Stimulated activated CD8-positive, alpha-beta memory T cell treated with anti-CD3 and anti-CD28 coated beads, Interleukin-4, amount 100 ng/mL, for 1 hour (primary cell): ENCODE results near the gene ZYX.
"Not testable (repeated sequence)": the region's sequence is repeated elsewhere in the genome, so short reads cannot be mapped to it uniquely, and the experiment has no call there.

Source experiments
- DNase-seq, 2 donors: peaks; one replicate each; pipeline ENCODE4 v3.0.0-alpha.2; 2020; ENCODE audit warnings: low read depth in 2 of 2, low spot score in 1 of 2

Gene ZYX

DNA sequence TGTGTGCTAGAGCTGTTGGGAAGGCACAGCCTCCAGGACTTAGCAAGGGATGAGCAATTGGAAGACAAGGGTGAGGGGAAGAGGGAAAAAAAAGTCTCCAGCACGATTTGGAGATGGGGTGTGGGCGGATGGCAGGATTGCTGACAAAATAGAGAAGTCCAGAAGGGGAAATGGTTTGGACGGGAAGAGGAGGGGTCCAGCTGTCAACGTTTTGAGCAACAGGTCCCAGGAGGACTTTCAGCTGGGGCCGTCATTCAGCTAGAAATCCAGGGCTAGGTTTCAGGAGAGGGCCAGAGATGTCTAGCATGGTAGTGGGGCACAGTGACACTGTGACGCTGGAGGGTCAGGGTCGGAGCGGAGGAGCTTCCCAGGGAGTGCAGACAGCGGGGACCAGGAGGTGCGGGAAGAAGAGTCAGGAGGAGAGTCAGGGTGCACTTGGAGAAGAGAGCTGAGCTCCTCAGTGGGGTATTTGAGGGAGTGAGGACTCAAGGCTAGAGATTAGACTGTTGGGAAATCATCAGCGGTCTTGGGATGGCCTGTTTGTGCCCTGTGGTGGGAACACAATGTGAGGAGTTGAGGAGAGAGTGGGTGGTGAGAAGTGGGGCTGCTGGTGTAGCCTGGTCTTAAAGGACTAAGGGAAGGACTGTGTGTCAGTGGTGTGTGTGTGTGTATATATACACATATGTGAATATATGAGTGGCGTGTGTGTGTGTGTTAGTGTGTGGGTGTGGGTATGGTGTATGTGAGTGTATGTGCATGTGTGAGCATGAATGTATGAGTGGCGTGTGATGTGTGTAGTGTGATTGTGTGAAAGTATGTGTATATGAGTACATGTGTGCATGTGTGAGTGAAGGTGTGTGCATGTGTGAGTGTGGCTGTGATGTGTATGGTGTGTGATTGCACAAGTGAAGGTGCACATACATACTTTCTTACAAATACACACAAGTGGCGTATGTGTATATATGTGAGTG lies 3.8 kb downstream of the ZYX start:
- DNase-seq = no peak

DNA sequence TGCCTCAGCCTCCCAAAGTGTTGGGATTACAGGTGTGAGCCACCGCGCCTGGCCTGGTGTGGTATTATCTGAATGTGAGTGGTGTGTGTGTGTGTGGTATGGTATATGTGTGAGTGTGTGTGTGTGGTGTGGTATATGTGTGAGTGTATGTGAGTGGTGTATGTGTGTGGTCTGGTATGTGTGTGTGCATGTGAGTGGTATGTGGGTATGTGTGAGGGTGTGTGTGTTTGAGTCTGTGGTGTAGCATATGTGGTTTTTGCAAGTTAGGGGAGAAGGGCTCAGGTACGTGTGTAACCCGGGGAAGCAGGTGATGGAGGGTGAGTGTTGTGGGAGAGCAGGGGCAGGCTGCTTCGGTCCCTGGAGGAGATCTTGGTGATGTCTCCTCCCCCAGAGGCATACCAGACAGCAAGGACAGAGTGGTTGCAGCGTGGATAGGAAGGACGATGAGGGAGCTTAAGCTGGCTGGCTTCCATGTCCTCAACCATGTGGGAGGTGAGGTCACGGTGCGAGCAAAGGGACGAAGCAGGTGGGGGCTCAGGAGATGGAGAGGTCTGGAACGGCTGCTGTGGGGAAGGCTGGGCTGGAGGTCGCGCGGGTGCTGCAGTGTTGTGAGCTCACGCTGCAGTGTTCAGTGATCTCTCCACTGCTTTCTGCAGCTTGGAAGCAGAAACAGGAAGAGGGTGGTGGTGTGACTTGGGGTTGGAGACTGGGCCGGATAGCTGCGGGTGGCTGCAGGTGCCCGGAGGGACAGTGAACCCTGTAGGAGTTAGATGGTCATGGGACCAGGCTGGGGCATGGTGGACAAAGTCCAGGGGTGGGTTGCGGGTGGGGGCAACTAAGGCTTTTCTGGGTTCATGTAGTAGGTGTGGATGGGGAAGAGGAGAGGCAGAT lies 5.0 kb downstream of the ZYX start:
- no peak for DNase-seq

DNA sequence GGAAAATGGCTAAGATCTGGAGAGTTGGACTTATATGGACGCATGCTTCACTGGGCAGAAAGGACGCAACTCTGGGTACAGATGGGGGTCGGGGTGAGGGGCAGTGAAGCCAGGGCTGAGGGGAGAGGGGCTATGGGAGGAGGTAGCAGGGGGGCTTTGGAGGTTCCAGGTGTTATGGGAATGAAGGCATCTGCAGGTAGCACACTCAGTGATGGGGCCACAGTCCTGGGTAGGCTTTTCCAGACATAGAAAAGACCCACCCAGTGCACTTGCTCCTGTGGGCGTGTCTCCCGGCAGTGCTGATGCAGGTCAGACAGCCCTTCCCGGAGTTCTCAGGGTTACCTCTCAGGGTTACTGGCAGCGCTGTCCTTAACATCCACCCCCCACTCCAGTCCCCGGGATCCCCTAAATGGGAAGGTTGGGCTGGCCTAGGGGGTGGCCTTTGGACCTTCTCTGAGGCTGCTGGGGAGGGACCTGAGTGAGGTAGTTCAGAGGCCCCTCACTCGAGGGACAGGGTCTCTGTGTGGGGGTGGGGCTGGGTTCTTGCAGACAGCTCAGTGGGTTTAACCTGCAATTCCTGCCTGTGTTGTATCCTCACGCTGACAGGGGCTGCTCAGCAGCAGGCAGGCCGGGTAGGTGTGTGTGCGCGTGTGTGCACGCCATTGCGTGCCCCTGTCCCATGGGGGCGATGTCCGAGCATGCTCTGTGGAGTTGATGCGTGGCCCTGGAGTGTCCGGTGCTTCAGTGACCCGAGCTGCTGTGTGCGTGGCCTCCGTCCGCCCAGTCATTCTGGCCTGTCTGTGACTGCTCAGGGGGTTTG lies 6.2 kb downstream of the ZYX start:
- DNase-seq = no peak

- no peak for DNase-seq
Observed at GRCh38 chr7:143388051-143388450, 6.9 kb downstream of the ZYX start.

DNA sequence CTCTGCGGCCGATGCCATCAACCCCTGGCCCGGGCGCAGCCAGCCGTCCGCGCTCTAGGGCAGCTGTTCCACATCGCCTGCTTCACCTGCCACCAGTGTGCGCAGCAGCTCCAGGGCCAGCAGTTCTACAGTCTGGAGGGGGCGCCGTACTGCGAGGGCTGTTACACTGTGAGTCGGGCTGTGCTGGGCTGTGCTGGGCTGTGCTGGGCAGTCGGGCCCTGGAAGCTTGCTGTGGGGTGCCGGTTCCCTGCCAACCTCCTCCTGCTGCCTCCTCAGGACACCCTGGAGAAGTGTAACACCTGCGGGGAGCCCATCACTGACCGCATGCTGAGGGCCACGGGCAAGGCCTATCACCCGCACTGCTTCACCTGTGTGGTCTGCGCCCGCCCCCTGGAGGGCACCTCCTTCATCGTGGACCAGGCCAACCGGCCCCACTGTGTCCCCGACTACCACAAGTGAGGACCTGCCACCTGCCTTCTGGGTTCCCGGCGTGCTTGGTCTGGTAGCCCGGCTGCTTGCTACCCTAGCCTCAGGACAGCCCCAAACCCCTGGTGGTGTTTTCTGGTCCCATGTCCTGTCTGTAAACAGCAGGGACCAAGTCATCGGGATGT lies 7.5 kb downstream of the ZYX start:
- DNase-seq = no peak

GRCh38 chr7:143389316-143390103 lies 8.4 kb downstream of the ZYX start:
- DNase-seq = no peak

GRCh38 chr7:143390104-143390772 lies 9.1 kb downstream of the ZYX start:
- DNase-seq = no peak

GRCh38 chr7:143390773-143391317 lies 9.7 kb downstream of the ZYX start:
- DNase-seq = no peak

- no peak for DNase-seq
Observed at GRCh38 chr7:143391462-143392404, 10.6 kb downstream of the ZYX start.

- not testable (repeated sequence) for DNase-seq
Observed at GRCh38 chr7:143392427-143392826, 11.3 kb downstream of the ZYX start.

- DNase-seq = no peak
Observed at GRCh38 chr7:143392875-143393266, 11.7 kb downstream of the ZYX start.

GRCh38 chr7:143393267-143394041 lies 12.3 kb downstream of the ZYX start:
- no peak for DNase-seq

DNA sequence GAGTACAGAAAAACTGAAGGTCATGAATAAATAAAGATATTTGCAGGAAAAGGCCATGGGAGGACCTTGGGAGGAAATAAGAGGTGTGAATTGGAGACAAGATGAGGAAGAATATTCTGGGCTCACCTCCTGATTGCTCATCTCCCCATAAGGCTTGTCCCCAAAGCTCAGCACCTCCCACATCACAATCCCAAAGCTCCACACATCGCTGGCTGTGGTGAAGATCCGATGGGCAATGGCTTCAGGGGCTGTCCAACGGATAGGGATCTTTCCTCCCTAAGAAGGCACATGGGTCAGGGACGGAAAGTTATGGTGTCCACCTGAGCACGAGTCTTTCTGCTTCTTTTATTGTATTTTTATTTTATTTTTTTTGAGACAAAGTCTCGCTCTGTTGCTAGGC lies 12.9 kb downstream of the ZYX start:
- no peak for DNase-seq

DNA sequence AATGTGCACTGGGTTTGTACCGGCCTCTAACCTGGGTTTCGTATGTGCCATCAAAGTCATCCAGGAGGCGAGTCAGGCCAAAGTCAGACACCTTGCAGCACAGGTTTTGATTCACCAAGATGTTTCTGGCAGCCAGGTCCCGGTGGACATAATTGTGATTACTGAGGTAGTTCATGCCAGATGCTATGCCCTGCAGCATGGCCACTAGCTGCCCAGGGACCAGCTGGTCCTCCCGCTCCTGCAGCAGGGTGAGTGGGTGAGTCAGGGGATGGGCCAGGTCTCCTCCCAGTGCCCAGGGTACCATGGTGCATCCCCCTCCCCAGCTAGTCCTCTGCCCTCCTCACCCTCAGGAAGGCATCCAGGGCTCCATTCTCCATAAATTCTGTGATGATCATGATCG lies 13.6 kb downstream of the ZYX start:
- DNase-seq = no peak

DNA sequence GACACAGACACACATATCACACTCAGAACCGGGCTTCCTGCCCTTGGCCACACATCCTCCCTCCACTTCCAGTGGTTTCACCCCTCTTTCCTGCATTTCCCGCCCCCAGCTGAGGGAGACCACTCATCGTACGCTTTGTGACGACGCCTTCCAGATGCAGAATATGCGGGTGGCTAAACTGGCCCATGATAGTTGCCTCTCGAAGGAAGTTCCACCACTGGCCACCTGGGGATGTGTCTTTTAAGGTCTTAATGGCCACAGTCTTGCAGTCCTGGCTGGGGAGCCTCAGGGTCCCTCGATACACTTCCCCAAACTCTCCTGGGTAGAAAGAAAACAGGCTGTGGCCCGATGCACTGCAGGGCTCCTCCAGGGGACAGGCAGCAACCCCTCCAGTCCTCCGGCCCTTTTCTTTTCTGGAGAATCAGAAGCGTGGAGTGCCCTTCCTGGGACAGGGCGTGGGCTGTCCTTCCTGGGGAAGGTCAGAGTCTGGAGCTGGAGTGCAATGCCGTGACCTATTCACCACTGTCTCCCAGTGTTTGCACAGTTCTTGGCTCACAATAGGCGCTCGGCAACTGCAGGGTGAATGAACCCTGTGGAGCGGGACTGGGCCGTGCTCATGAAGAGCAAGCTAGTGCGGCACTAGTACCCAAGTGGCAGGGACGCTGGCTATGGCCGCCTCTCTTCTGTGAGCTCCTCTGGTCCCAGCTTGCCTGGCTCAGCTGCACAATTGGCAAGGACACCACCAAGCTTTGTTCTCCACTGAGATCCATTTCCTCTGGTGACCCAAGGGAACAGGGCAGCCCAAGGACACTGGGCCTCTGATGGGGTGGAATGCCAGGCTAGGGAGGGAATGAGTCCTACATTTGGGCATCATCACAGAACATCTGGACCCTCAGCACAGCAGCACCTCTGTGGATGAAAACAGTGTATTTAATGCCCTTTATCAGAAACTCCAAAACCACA lies 14.3 kb downstream of the ZYX start:
- no peak for DNase-seq

DNA sequence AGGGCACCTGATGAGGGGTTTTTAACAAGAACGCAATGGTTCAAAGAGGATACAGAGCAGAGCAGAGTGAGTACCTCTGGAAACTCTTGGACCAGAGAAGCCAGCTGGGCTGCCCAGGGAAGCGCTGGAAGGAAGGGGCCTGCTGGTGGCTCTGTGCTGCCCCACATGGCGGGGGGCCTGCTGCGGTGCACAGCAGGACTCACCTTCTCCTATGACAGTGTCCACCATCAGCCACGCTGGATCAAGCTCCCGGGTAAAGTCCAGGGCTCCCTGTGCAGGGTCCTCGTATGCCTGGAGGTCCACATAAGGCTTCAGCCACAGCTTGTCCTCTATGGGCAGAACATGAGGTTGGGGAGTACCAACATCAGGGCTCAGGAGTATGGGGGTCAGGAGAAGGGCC lies 15.0 kb downstream of the ZYX start:
- DNase-seq = no peak
